GM18499 (cell line): Measurements from ENCODE around the gene DNAAF9.

Experiments used
- ATAC-seq: cut with Tn5 transposase; IDR thresholded peaks from one replicate; pipeline ENCODE4 v1.9.1; 2021; ENCODE audit warnings: moderate number of reproducible peaks; ENCODE audit not compliant: insufficient read depth, unreplicated experiment

Gene DNAAF9

DNA sequence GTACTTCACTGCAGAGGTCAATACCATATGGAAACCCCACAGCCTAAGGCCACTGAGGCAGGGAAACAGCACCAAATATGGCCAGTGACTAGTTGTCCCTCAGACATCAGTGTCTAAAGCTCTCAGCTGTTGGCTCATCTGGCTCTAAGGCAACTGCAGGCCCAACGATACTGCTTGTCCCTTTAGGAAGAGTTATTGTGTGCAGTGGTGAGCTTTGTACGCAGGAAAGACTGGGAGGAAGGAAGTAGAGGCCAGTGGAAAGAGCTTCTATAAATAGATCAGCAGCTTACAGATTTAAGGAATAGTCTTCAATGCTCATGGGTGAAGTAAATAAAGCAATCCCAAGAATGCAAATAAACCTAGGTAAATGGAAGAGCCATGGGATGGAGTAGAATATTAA lies 29.3 kb downstream of the DNAAF9 start:
- no peak for ATAC-seq

GRCh38 chr20:3377644-3378043 lies 29.8 kb downstream of the DNAAF9 start:
- no peak for ATAC-seq

- no peak for ATAC-seq
These were observed 33.2 kb downstream of the DNAAF9 start for GRCh38 chr20:3374296-3374695.

DNA sequence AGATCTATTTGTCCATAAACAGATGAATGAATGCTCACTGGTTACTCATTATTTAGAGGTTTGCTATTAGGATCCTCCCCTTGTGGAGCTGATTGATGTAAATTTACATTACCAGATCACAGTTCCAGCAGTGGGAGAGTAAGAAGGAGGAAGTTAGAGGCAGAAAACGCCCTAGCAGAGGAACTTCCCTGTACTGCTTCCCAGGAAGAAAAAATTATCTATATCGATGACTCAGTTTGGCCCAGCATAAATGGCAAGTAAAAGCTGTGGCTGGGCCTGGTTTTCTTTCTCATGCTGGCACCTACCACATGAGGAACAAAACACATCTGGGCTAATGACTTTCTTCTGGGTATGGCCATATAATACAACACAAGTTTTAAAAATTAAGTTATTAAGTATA lies 35.7 kb downstream of the DNAAF9 start:
- no peak for ATAC-seq

DNA sequence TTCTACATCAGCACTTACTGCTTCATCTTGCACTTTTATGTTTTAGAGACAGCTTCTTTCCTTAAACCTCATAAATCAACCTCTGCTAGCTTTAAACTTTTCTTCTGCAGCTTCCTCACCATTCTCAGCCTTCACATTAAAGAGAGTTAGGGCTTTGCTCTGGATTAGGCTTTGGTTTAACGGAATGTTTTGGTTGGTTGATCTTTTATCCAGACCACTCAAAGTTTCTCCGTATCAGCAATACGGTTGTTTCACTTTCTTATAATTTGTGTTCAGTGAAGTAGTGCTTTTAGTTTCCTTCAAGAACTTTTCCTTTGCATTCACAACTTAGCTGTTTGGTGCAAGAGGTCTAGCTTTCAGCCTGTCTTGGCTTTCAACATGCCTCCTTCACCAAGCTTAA lies 40.4 kb downstream of the DNAAF9 start:
- no peak for ATAC-seq

- ATAC-seq, result no peak
These were observed 43.0 kb downstream of the DNAAF9 start for GRCh38 chr20:3364323-3365013.

- ATAC-seq, result no peak
These were observed 46.7 kb downstream of the DNAAF9 start for GRCh38 chr20:3360752-3361151.

DNA sequence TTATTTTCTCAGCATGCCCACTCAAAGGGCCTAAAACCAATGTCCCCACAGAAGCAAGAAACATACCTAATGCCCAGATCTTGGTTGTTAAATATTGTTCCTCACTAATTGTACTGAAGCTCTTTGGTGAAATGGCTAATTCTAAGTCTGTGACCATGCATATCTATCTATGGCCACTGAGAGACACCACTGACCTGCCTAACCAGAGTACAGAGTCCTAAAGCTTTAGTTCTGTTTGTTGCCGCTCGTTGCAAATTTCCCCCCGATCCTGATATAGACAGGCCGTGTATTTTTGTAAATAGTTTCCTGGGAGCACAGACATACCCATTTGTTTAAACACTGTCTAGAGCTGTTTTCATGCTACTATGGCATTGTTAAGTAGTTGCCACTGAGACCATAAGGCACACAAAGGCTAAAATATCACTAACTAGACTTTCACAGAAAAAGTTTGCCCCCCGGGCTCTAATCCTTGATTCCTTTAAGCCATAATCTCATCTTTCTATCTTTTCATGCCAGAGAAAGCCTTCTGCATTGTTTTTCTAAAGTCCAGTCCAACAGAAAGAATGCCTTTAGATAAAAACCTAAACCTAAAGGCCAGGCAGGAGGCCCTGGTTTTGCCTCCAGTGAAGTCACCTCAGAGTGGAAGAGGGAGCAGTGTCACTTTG lies 48.7 kb downstream of the DNAAF9 start:
- ATAC-seq, result no peak
